ENCODE measurements around the gene KLHL26. TPM values are rescaled to one million over a fixed set of nuclear protein-coding genes. Genes with fewer than 3 reads are reported as not detected.
"Not testable (repeated sequence)": the region's sequence is repeated elsewhere in the genome, so short reads cannot be mapped to it uniquely, and the experiment has no call there.

KLHL26 gene
- total and polyA plus RNA-seq, 8 donors: 4.3 to 10.4 (median 6.2) TPM

- Histone ChIP-seq H3K9me3 (no peaks in the 10 kb centered on the region), H3K4me1 (peaks cover 11 to 37% of the 10 kb centered on the region in 2 donors), H3K4me3 (peak overlapping the region; percentile 77 to 79), H3K27me3 (peaks cover 0 to 12% of the 10 kb centered on the region in 2 donors), H3K27ac (peak overlapping the region; percentile 88 to 97), H3K36me3 (peaks cover 0 to 10% of the 10 kb centered on the region in 2 donors)
- peak; percentile 78 for ATAC-seq
- TF ChIP-seq CTCF (IDR thresholded peaks at IDR 0.05): peak in 1 of 2 donors; percentile 20
- intact Hi-C loops (cut with DNase I): loop anchor here in 1 of 2 donors (10.0 kb wide), 1 partner anchor 85 kb away; no protein-coding TSS in a partner anchor
- DNase-seq: peak; percentile 60 to 92 (median 66)
Measured at GRCh38 chr19:18589380-18590272, 47.2 kb upstream of the KLHL26 start.

GRCh38 chr19:18590273-18591272 lies 46.3 kb upstream of the KLHL26 start:
- TF ChIP-seq CTCF (IDR thresholded peaks at IDR 0.05): no peak
- Histone ChIP-seq H3K27me3 (peaks cover 0 to 22% of the 10 kb centered on the region in 2 donors), H3K36me3 (peaks cover 0 to 10% of the 10 kb centered on the region in 2 donors), H3K9me3 (no peaks in the 10 kb centered on the region), H3K4me3 (peak overlapping the region in 1 of 2 donors; percentile 77), H3K27ac (no peak overlapping the region), H3K4me1 (peaks cover 16 to 45% of the 10 kb centered on the region in 2 donors)
- ATAC-seq (no peak), DNase-seq (peak in 2 of 4 donors; percentile 10 to 75)
- intact Hi-C loops (cut with DNase I): loop anchor here in 1 of 2 donors (10.0 kb wide), 1 partner anchor 84 kb away; no protein-coding TSS in a partner anchor

- Histone ChIP-seq H3K9me3 (no peaks in the 10 kb centered on the region), H3K4me1 (peaks cover 16 to 45% of the 10 kb centered on the region in 2 donors), H3K27ac (no peak overlapping the region), H3K4me3 (no peak overlapping the region), H3K27me3 (peaks cover 0 to 34% of the 10 kb centered on the region in 2 donors), H3K36me3 (peaks cover 0 to 10% of the 10 kb centered on the region in 2 donors)
- no peak for TF ChIP-seq CTCF (IDR thresholded peaks at IDR 0.05)
- DNase-seq (no peak), ATAC-seq (no peak)
- intact Hi-C loops (cut with DNase I): loop anchor here in 1 of 2 donors (10.0 kb wide), 1 partner anchor 83 kb away; no protein-coding TSS in a partner anchor
Measured at GRCh38 chr19:18591735-18592385, 45.0 kb upstream of the KLHL26 start.

- not testable (repeated sequence) for DNase-seq, H3K4me3 ChIP-seq, H3K27ac ChIP-seq, ATAC-seq, H3K9me3 ChIP-seq
- H3K36me3 ChIP-seq: peaks cover 0 to 10% of the 10 kb centered on the region in 2 donors
- peaks cover 16 to 45% of the 10 kb centered on the region in 2 donors for H3K4me1 ChIP-seq
- intact Hi-C loops (cut with DNase I): loop anchor here in 1 of 2 donors (10.0 kb wide), 1 partner anchor 82 kb away; no protein-coding TSS in a partner anchor
- H3K27me3 ChIP-seq: peaks cover 0 to 42% of the 10 kb centered on the region in 2 donors
Measured at GRCh38 chr19:18592732-18593131, 44.1 kb upstream of the KLHL26 start.

Measured in left lung (tissue), 10 donors.